ENCODE measurements around the gene HS6ST3.

DNA sequence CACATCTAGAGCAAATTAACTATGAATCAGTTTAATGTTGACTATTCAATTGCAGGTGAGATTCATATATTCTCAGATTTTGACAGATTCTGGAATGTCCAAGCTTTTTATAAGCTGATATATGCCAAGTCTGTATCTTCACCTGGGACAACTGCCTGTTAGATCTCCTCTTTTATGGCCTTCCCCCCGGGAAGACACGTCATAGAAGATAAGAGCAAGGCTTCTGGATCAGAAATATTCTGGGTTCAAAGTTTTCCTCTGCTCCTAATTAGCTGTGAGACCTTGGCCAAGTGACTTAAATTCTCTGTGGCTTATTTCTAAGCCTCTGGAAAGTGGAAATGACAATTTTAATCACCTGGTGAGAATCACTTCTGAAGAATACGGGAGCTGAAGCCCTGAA lies 716.8 kb downstream of the HS6ST3 start:
- TF ChIP-seq NFRKB (IDR thresholded peaks at IDR 0.05) (no peak), SP1 (IDR thresholded peaks at IDR 0.05) (no peak), BHLHE40 (IDR thresholded peaks at IDR 0.05; ENCODE audit: borderline replicate concordance) (no peak), FOXA1 (IDR thresholded peaks at IDR 0.05) (no peak), FOXM1 (IDR thresholded peaks at IDR 0.05; ENCODE audit: borderline replicate concordance) (no peak), SUZ12 (IDR thresholded peaks at IDR 0.05) (no peak)

Measured in HEK293T (cell line).